NCI-H524 treated with DMSO at 0.1 percent for 48 hours (cell line): ENCODE data around the gene FYN.

Source experiments
- DNase-seq: peaks from one replicate; lab custom pipeline; 2025; lab: John Stamatoyannopoulos, UW

Gene FYN

DNA sequence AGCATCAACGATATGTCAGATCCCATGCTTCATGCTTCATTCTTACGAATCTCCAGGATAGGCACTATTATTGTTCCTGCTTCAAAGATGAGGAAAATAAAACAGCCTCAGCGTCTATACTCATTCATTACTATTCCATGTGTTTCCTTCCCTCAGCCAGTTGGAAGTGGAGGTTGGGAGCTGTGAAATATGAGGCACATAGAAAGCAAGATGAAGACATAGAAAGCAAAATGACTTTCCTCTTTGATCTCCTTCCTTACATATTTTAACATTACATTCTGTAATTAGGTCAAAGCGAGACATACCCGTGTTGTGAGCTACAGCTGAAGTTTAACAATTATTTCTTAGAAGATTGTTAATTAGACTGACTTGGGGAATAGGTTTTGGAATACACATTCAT, 125.4 kb downstream of the FYN start:
- DNase-seq, result no peak

GRCh38 chr6:111747396-111747795, 125.9 kb downstream of the FYN start:
- DNase-seq, result no peak

- DNase-seq, result no peak
Measured at GRCh38 chr6:111746983-111747382, 126.3 kb downstream of the FYN start.

GRCh38 chr6:111745636-111746035, 127.6 kb downstream of the FYN start:
- no peak for DNase-seq

DNA sequence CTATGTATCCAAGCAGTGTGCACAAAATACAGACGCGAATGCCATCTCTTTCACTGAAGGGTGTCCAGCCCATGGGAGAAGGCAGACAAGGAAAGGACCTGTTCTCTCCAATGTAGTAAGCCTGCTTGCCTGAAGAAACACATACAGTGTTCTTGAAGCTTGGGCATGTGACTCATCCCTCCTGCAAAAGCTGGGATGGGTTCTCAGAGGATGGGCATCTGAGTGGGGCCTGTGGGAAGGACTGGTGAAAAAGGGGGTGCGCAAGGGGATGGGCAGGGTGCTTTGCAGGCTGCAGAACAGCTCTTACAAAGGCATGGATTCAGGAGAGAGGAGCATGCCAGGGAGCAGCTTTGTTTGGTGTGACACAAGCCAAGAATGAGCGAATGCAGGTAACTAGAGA, 128.1 kb downstream of the FYN start:
- DNase-seq, result no peak

GRCh38 chr6:111743862-111744692, 129.2 kb downstream of the FYN start:
- no peak for DNase-seq

GRCh38 chr6:111743360-111743759, 129.9 kb downstream of the FYN start:
- no peak for DNase-seq

GRCh38 chr6:111741177-111741952, 131.9 kb downstream of the FYN start:
- no peak for DNase-seq

DNA sequence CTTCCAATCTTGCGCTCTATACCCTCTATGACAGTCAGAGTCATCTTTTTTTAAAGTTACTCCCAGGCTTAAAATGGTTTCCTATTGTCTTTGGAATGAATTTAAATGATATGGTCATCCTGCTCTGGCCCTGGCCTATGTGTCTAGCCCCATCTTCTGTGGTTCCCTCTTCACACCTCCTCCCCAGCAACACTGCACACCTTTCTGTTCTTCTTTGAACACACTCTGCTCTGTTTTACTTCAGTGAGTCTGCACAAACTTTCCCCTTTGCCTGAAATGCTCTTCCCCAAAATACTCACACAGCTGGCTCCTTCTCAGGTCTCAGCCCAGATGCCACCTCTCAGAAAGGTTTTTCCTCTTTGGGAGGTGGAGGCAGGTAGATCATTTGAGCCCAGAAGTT, 132.7 kb downstream of the FYN start:
- DNase-seq, result no peak

- DNase-seq, result no peak
Measured at GRCh38 chr6:111739257-111739696, 134.0 kb downstream of the FYN start.

- no peak for DNase-seq
Measured at GRCh38 chr6:111738631-111739030, 134.6 kb downstream of the FYN start.

- no peak for DNase-seq
Measured at GRCh38 chr6:111738156-111738555, 135.1 kb downstream of the FYN start.

GRCh38 chr6:111737065-111737521, 136.2 kb downstream of the FYN start:
- no peak for DNase-seq

DNA sequence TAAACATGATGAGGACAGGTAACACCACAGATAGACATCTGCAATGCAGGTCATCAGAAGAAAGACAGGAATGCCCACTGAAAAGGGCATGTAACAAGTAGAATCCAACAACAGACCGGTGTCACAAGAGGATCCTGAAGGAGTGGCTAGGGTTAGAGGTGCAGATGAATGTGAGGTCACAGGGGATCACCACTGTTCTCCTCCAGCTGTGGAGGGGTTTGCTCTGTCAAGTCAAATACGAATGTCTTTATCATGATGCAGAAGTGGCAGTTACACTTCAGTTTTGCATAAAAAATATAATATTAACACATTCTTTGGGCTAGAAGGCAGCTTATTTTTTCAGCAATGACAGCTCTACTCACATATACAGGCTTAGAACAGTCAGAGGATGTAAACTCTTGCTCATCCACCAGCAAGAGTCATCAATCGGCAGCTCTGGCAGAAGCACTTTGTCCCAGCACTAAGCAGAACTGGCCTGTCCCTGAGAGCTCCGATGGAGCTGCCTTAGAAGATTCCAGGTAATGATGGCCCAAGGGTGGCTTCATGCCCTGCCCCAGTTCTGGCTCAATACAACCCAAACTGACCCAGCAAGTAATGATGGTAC, 137.1 kb downstream of the FYN start:
- no peak for DNase-seq

- DNase-seq, result no peak
Measured at GRCh38 chr6:111734068-111735061, 138.9 kb downstream of the FYN start.

GRCh38 chr6:111732390-111732789, 140.9 kb downstream of the FYN start:
- DNase-seq, result no peak

DNA sequence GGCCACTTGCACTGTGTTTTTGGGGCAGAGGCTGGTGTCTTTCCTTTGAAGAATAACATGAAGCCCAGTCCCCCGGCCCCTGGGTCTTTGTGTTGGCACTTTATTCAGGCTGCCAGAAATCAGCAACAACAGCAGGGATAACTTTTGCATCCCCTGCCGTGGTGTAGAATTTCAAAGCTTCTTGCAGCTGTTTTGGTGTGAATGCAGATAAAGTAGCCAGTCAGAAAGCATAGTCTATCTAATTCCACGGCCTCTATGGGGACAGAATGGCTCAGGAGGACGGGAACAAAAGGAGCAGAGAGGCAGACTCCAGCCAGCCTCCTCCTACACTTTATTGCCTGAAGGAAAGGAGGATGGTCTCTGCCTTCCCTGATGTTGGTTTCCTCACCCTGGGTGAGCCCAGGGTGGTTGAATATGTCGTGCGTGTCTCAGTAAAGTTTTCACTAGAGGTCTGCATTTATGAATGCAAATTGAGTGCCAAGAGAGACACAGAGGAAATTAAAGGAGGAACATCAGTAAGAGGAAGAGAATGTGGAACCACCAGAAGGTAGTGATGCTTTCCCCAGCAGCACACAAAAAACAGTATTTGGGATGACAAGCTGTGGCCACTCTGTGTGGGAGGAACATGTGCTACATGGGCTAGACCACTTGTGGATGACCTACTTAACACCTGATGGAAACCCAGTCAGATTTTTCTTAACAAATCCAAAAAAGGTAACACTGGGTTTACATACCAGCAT, 141.6 kb downstream of the FYN start:
- DNase-seq, result no peak

GRCh38 chr6:111730864-111731263, 142.4 kb downstream of the FYN start:
- no peak for DNase-seq

GRCh38 chr6:111727802-111728201, 145.4 kb downstream of the FYN start:
- no peak for DNase-seq

DNA sequence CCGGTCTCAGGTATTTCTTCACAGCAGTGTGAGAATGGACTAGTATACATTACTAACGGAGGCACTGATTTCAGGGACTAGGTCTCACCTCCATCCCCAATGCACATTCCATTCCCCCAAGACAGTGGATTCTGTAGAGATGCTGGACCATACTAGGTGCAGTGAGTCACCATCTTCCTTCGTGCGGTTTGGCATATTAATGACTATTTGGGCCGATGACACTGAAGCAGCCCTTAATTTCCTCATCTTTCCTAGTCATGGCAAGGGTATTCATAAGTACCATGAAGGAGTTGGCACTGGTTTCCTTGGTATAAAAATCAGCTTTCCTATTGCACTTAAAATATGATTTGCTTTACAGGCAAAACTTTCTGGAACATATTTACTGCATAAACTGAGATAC, 146.2 kb downstream of the FYN start:
- DNase-seq, result no peak
